Measurements from ENCODE around the gene P4HA1.

DNA sequence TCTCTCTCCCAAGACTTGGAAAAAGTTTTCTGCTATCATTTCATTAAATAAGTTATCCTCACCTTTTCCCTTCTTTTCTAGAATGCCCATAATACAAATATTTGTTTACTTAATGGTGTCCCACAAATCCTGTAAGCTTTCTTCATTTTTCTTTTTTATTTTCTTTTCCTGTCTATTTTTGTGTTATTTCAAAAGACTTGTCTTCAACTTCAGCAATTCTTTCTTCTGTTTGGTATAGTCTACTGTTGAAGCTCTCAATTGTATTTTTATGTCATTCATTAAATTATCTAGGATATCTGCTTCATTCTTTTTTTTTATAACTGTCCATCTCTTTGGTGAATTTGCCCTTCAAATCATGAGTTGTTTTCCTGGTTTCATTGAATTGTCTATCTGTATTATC is 117.0 kb downstream of the P4HA1 start:
- no peak for TF ChIP-seq SUZ12 (IDR thresholded peaks at IDR 0.05; ENCODE audit: extremely low read depth, insufficient read depth, insufficient read length)
- no peak for TF ChIP-seq YY1 (IDR thresholded peaks at IDR 0.05; ENCODE audit: insufficient read depth, insufficient read length)
